NOMO-1 treated with DMSO at 0.1 percent for 48 hours (cell line): ENCODE measurements around the gene CFAP46.
"Not testable (repeated sequence)": the region's sequence is repeated elsewhere in the genome, so short reads cannot be mapped to it uniquely, and the experiment has no call there.

Experiments
- DNase-seq: peaks from one replicate; lab custom pipeline; 2025; ENCODE audit not compliant: unreplicated experiment; lab: John Stamatoyannopoulos, UW

The CFAP46 gene

GRCh38 chr10:132979491-132980425 is 37.4 kb upstream of the CFAP46 start:
- no peak for DNase-seq

GRCh38 chr10:132978542-132978941 is 36.2 kb upstream of the CFAP46 start:
- no peak for DNase-seq

- DNase-seq, result no peak
These were observed 35.4 kb upstream of the CFAP46 start for GRCh38 chr10:132977807-132978206.

- no peak for DNase-seq
These were observed 34.7 kb upstream of the CFAP46 start for GRCh38 chr10:132977076-132977475.

GRCh38 chr10:132975831-132976682 is 33.7 kb upstream of the CFAP46 start:
- no peak for DNase-seq

- no peak for DNase-seq
These were observed 32.8 kb upstream of the CFAP46 start for GRCh38 chr10:132974886-132975830.

GRCh38 chr10:132974249-132974796 is 32.0 kb upstream of the CFAP46 start:
- no peak for DNase-seq

GRCh38 chr10:132973903-132974241 is 31.5 kb upstream of the CFAP46 start:
- no peak for DNase-seq

GRCh38 chr10:132972986-132973902 is 30.9 kb upstream of the CFAP46 start:
- DNase-seq, result no peak

GRCh38 chr10:132972149-132972985 is 30.0 kb upstream of the CFAP46 start:
- no peak for DNase-seq

- no peak for DNase-seq
These were observed 29.2 kb upstream of the CFAP46 start for GRCh38 chr10:132971448-132972148.

- DNase-seq, result no peak
These were observed 28.5 kb upstream of the CFAP46 start for GRCh38 chr10:132970641-132971438.

- no peak for DNase-seq
These were observed 25.2 kb upstream of the CFAP46 start for GRCh38 chr10:132967540-132967939.

- DNase-seq, result no peak
These were observed 23.2 kb upstream of the CFAP46 start for GRCh38 chr10:132965411-132966057.

- DNase-seq, result not testable (repeated sequence)
These were observed 22.5 kb upstream of the CFAP46 start for GRCh38 chr10:132964707-132965410.

GRCh38 chr10:132964231-132964630 is 21.9 kb upstream of the CFAP46 start:
- DNase-seq, result no peak
